Measurements from ENCODE around the gene GH1.
"Not testable (repeated sequence)": the region's sequence is repeated elsewhere in the genome, so short reads cannot be mapped to it uniquely, and the experiment has no call there.

The GH1 gene

GRCh38 chr17:63878413-63878812 lies 40.2 kb downstream of the GH1 start:
- H3K27me3 ChIP-seq (ENCODE audit: control insufficient read depth, insufficient read depth, low read length); H3K9me3 ChIP-seq (ENCODE audit: control insufficient read depth, low read length); H3K36me3 ChIP-seq (ENCODE audit: control insufficient read depth, insufficient read depth, low read length); H3K4me1 ChIP-seq (ENCODE audit: control insufficient read depth, insufficient read depth, low read length); H3K4me3 ChIP-seq (ENCODE audit: low read length); H3K9ac ChIP-seq (ENCODE audit: low read length): not testable (repeated sequence)

GRCh38 chr17:63874693-63875092 lies 43.9 kb downstream of the GH1 start:
- not testable (repeated sequence) for H3K4me1 ChIP-seq (ENCODE audit: control insufficient read depth, insufficient read depth, low read length); H3K9ac ChIP-seq (ENCODE audit: low read length); H3K4me3 ChIP-seq (ENCODE audit: low read length); H3K9me3 ChIP-seq (ENCODE audit: control insufficient read depth, low read length); H3K36me3 ChIP-seq (ENCODE audit: control insufficient read depth, insufficient read depth, low read length); H3K27me3 ChIP-seq (ENCODE audit: control insufficient read depth, insufficient read depth, low read length)

- not testable (repeated sequence) for H3K4me1 ChIP-seq (ENCODE audit: control insufficient read depth, insufficient read depth, low read length); H3K36me3 ChIP-seq (ENCODE audit: control insufficient read depth, insufficient read depth, low read length); H3K27me3 ChIP-seq (ENCODE audit: control insufficient read depth, insufficient read depth, low read length); H3K9ac ChIP-seq (ENCODE audit: low read length); H3K9me3 ChIP-seq (ENCODE audit: control insufficient read depth, low read length); H3K4me3 ChIP-seq (ENCODE audit: low read length)
Measured at GRCh38 chr17:63874061-63874626, 44.5 kb downstream of the GH1 start.

DNA sequence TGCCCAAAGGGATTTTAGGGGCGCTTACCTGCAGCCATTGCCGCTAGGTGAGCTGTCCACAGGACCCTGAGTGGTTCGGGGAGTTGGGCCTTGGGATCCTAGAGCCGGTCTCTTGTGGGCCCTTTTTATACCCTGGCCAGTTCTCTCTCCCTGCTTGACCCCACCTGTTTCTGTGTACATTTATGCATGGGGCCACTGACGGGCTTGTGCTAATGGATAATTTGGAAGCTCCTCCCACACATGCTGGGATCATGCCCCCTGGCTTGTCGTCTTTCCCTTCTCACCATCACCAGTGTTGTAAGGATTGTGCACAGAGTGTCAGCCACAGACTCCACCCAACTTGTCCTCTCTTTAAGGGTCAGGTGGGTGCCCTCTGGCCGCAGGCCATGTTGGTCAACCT lies 45.1 kb downstream of the GH1 start, which contains the start of gene CSH2:
TSS of gene CSH2 (minus strand) at position 101 of the 400 bp plus-strand sequence. CDS start at position 38, 63 bp downstream.
- not testable (repeated sequence) for H3K27me3 ChIP-seq (ENCODE audit: control insufficient read depth, insufficient read depth, low read length); H3K9ac ChIP-seq (ENCODE audit: low read length); H3K9me3 ChIP-seq (ENCODE audit: control insufficient read depth, low read length); H3K36me3 ChIP-seq (ENCODE audit: control insufficient read depth, insufficient read depth, low read length); H3K4me3 ChIP-seq (ENCODE audit: low read length); H3K4me1 ChIP-seq (ENCODE audit: control insufficient read depth, insufficient read depth, low read length)

GRCh38 chr17:63871646-63872365 lies 46.8 kb downstream of the GH1 start:
- H3K36me3 ChIP-seq (ENCODE audit: control insufficient read depth, insufficient read depth, low read length); H3K9me3 ChIP-seq (ENCODE audit: control insufficient read depth, low read length); H3K4me3 ChIP-seq (ENCODE audit: low read length); H3K9ac ChIP-seq (ENCODE audit: low read length); H3K27me3 ChIP-seq (ENCODE audit: control insufficient read depth, insufficient read depth, low read length); H3K4me1 ChIP-seq (ENCODE audit: control insufficient read depth, insufficient read depth, low read length): not testable (repeated sequence)

DNA sequence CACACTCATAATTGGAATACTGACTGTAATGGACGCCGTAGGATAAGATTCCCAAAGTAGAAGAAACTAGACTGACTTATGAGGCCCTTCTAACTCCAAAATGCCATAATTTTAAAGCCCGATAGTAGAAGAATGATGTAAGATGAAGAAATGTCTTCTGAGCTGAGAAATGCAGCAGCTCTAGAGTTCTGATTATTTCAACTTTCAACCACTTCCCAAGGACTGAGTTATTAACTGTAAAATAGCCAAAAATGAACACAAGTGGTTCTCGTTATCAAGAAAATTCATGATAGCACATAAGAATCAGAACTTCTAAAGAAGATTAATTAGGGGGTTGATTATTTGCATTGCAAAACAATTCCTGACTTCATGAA lies 48.4 kb downstream of the GH1 start:
- H3K36me3 ChIP-seq (ENCODE audit: control insufficient read depth, insufficient read depth, low read length); H3K4me1 ChIP-seq (ENCODE audit: control insufficient read depth, insufficient read depth, low read length); H3K9ac ChIP-seq (ENCODE audit: low read length); H3K9me3 ChIP-seq (ENCODE audit: control insufficient read depth, low read length); H3K4me3 ChIP-seq (ENCODE audit: low read length); H3K27me3 ChIP-seq (ENCODE audit: control insufficient read depth, insufficient read depth, low read length): not testable (repeated sequence)

GRCh38 chr17:63869491-63870291 lies 48.9 kb downstream of the GH1 start:
- not testable (repeated sequence) for H3K36me3 ChIP-seq (ENCODE audit: control insufficient read depth, insufficient read depth, low read length); H3K4me3 ChIP-seq (ENCODE audit: low read length); H3K27me3 ChIP-seq (ENCODE audit: control insufficient read depth, insufficient read depth, low read length); H3K4me1 ChIP-seq (ENCODE audit: control insufficient read depth, insufficient read depth, low read length); H3K9ac ChIP-seq (ENCODE audit: low read length); H3K9me3 ChIP-seq (ENCODE audit: control insufficient read depth, low read length)
